ENCODE results near the gene COL6A3.
"Not testable (repeated sequence)": the region's sequence is repeated elsewhere in the genome, so short reads cannot be mapped to it uniquely, and the experiment has no call there.

Gene COL6A3

GRCh38 chr2:237412988-237413776, 782 bp downstream of the COL6A3 start:
- DNase-seq: no peak

GRCh38 chr2:237412646-237412987, 1.3 kb downstream of the COL6A3 start:
- no peak for DNase-seq

- DNase-seq: no peak
These were observed 2.1 kb downstream of the COL6A3 start for GRCh38 chr2:237411683-237412423.

- no peak for DNase-seq
These were observed 2.8 kb downstream of the COL6A3 start for GRCh38 chr2:237411092-237411601.

GRCh38 chr2:237409263-237409662, 4.7 kb downstream of the COL6A3 start:
- DNase-seq: not testable (repeated sequence)

- no peak for DNase-seq
These were observed 5.5 kb downstream of the COL6A3 start for GRCh38 chr2:237408335-237409000.

GRCh38 chr2:237407700-237408099, 6.3 kb downstream of the COL6A3 start:
- DNase-seq: no peak

- no peak for DNase-seq
These were observed 7.5 kb downstream of the COL6A3 start for GRCh38 chr2:237406371-237406895.

GRCh38 chr2:237405605-237406004, 8.4 kb downstream of the COL6A3 start:
- DNase-seq: no peak

GRCh38 chr2:237405006-237405559, 8.9 kb downstream of the COL6A3 start:
- DNase-seq: no peak

GRCh38 chr2:237404413-237404812, 9.6 kb downstream of the COL6A3 start:
- no peak for DNase-seq

GRCh38 chr2:237403024-237403882, 10.7 kb downstream of the COL6A3 start:
- no peak for DNase-seq

GRCh38 chr2:237400199-237400598, 13.8 kb downstream of the COL6A3 start:
- no peak for DNase-seq

GRCh38 chr2:237397072-237397471, 16.9 kb downstream of the COL6A3 start:
- DNase-seq: no peak

GRCh38 chr2:237393523-237393922, 20.4 kb downstream of the COL6A3 start:
- no peak for DNase-seq

- no peak for DNase-seq
These were observed 21.8 kb downstream of the COL6A3 start for GRCh38 chr2:237392186-237392585.

- DNase-seq: no peak
These were observed 22.8 kb downstream of the COL6A3 start for GRCh38 chr2:237391140-237391539.

- no peak for DNase-seq
These were observed 23.7 kb downstream of the COL6A3 start for GRCh38 chr2:237390235-237390634.

- no peak for DNase-seq
These were observed 24.1 kb downstream of the COL6A3 start for GRCh38 chr2:237389831-237390230.

- DNase-seq: no peak
These were observed 25.9 kb downstream of the COL6A3 start for GRCh38 chr2:237388036-237388435.

- DNase-seq: no peak
These were observed 29.3 kb downstream of the COL6A3 start for GRCh38 chr2:237384672-237385020.

- no peak for DNase-seq
These were observed 29.8 kb downstream of the COL6A3 start for GRCh38 chr2:237383991-237384671.

Measured in stimulated activated naive CD4-positive, alpha-beta T cell (primary cell).